GM21737 (cell line): ENCODE data around the gene SLC23A2.
"Not testable (repeated sequence)": the region's sequence is repeated elsewhere in the genome, so short reads cannot be mapped to it uniquely, and the experiment has no call there.

ENCODE experiments used
- ATAC-seq: cut with Tn5 transposase; IDR thresholded peaks from one replicate; pipeline ENCODE4 v1.9.1; 2021; ENCODE audit warnings: mild to moderate bottlenecking, moderate library complexity; ENCODE audit not compliant: unreplicated experiment

SLC23A2 gene

GRCh38 chr20:5008759-5009158, 7.4 kb upstream of the SLC23A2 start:
- ATAC-seq, result no peak

GRCh38 chr20:5005326-5005725, 4.0 kb upstream of the SLC23A2 start:
- no peak for ATAC-seq

GRCh38 chr20:5004825-5005224, 3.5 kb upstream of the SLC23A2 start:
- not testable (repeated sequence) for ATAC-seq

- no peak for ATAC-seq
Observed at GRCh38 chr20:5003626-5004025, 2.3 kb upstream of the SLC23A2 start.

GRCh38 chr20:5002077-5002413, 735 bp upstream of the SLC23A2 start:
- no peak for ATAC-seq

- ATAC-seq, result peak; percentile 46
Observed at GRCh38 chr20:5000263-5001173, 792 bp downstream of the SLC23A2 start.

GRCh38 chr20:4999788-5000187, 1.5 kb downstream of the SLC23A2 start:
- no peak for ATAC-seq

- no peak for ATAC-seq
Observed at GRCh38 chr20:4998160-4998651, 3.1 kb downstream of the SLC23A2 start.

GRCh38 chr20:4997222-4997621, 4.1 kb downstream of the SLC23A2 start:
- ATAC-seq, result no peak

- ATAC-seq, result no peak
Observed at GRCh38 chr20:4989570-4989969, 11.7 kb downstream of the SLC23A2 start.

- ATAC-seq, result no peak
Observed at GRCh38 chr20:4987130-4987529, 14.2 kb downstream of the SLC23A2 start.

- ATAC-seq, result no peak
Observed at GRCh38 chr20:4985658-4986057, 15.7 kb downstream of the SLC23A2 start.

GRCh38 chr20:4982281-4982680, 19.0 kb downstream of the SLC23A2 start:
- no peak for ATAC-seq

GRCh38 chr20:4979841-4980410, 21.4 kb downstream of the SLC23A2 start:
- no peak for ATAC-seq

- ATAC-seq, result no peak
Observed at GRCh38 chr20:4978050-4978918, 23.0 kb downstream of the SLC23A2 start.

GRCh38 chr20:4976014-4976413, 25.3 kb downstream of the SLC23A2 start:
- not testable (repeated sequence) for ATAC-seq

GRCh38 chr20:4973330-4974097, 27.8 kb downstream of the SLC23A2 start:
- peak; percentile 81 for ATAC-seq

- ATAC-seq, result no peak
Observed at GRCh38 chr20:4972506-4973251, 28.6 kb downstream of the SLC23A2 start.

GRCh38 chr20:4971064-4971463, 30.2 kb downstream of the SLC23A2 start:
- ATAC-seq, result no peak
